HCT116 (cell line): Measurements from ENCODE around the gene ARHGAP20. TPM values are rescaled to one million over a fixed set of nuclear protein-coding genes. Genes with fewer than 3 reads are reported as not detected.

Experiments
- ATAC-seq: fragments of 200-7000 bp; cut with Tn5 transposase; 2 replicates; pipeline ENCODE4 v1.9.1; 2020; ENCODE audit warnings: mild to moderate bottlenecking, moderate library complexity
- BruUV-seq: library from RNA; stranded (reverse); fragments of 400-500 nt; replicated peaks from 2 replicates; lab custom pipeline; 2021; lab: Mats Ljungman, UMichigan
- CTCF ChIA-PET: fragments of 300-600 bp; sonication (Branson Sonifier 250); formaldehyde crosslinking; loops from one replicate; lab custom pipeline; 2021; ENCODE audit warnings: antibody characterized with exemption; lab: Charles Lee
- POLR2A ChIA-PET: fragments of 300-600, 350-600 bp; sonication (Branson Sonifier 250); formaldehyde crosslinking; loops from one replicate; lab custom pipeline; 2021; ENCODE audit warnings: antibody characterized with exemption; lab: Charles Lee
- RAD21 ChIA-PET, 2 experiments: fragments of 300-600 bp; sonication (Branson Sonifier 250); formaldehyde crosslinking; loops; one replicate each; lab custom pipeline; 2023; ENCODE audit warnings: low total read pairs in 2 of 2; ENCODE audit not compliant: uncharacterized antibody in 2 of 2, unreplicated experiment in 2 of 2, low non-redundant PET in 1 of 2; lab: Charles Lee
- DNase-seq: peaks from one replicate; pipeline ENCODE4 v3.0.0-alpha.2; 2010; ENCODE audit warnings: low read depth, low spot score
- H2AFZ ChIP-seq: fragments of 200-600 bp; shearing (Covaris generic), sonication (generic); 2 replicates; pipeline ENCODE4 v1.6.1; 2017; ENCODE audit warnings: low read depth, mixed run types, mixed read lengths, antibody characterized with exemption, low read length; ENCODE audit not compliant: poor library complexity, severe bottlenecking
- H3K27ac ChIP-seq: 2 replicates; pipeline ENCODE4 v1.5.1; 2012; ENCODE audit warnings: low read depth, low read length
- H3K27me3 ChIP-seq: fragments of 200-600 bp; sonication (generic); 2 replicates; pipeline ENCODE4 v1.6.1; 2016; ENCODE audit warnings: mixed run types, low read length, mixed read lengths; ENCODE audit not compliant: insufficient read depth
- H3K36me3 ChIP-seq, 2 experiments: fragments of 200-500 bp in 1 of 2; fragments of 200-600 bp in 1 of 2; sonication (Bioruptor generic) in 1 of 2; sonication (generic) in 1 of 2; 2 replicates each; pipeline versions ENCODE4 v1.5.1 to v1.6.1; 2014 to 2016; ENCODE audit warnings: low read length in 2 of 2, inconsistent platforms in 1 of 2, mixed read lengths in 1 of 2, mixed run types in 1 of 2; ENCODE audit not compliant: insufficient read depth in 2 of 2, control insufficient read depth in 1 of 2
- H3K4me1 ChIP-seq, 2 experiments: fragments of 200-600 bp in 1 of 2; sonication (generic) in 1 of 2; 2 replicates each; pipeline versions ENCODE4 v1.5.1 to v1.6.1; 2012 to 2017; ENCODE audit warnings: low read length in 2 of 2, inconsistent platforms in 1 of 2, mild to moderate bottlenecking in 1 of 2, mixed read lengths in 1 of 2, mixed run types in 1 of 2, moderate library complexity in 1 of 2; ENCODE audit not compliant: insufficient read depth in 2 of 2, control insufficient read depth in 1 of 2
- H3K4me2 ChIP-seq: fragments of 200-600 bp; sonication (generic); 2 replicates; pipeline ENCODE4 v1.6.1; 2017; ENCODE audit warnings: mixed run types, low read length, mixed read lengths
- H3K4me3 ChIP-seq, 2 experiments: fragments of 200-600 bp in 1 of 2; sonication (generic) in 1 of 2; replicated peaks in 1 of 2; 2 replicates each; pipeline ENCODE4 v1.5.1; 2011 to 2016; ENCODE audit warnings: low read length in 2 of 2, control low read depth in 1 of 2, low read depth in 1 of 2, mild to moderate bottlenecking in 1 of 2, mixed read lengths in 1 of 2, mixed run types in 1 of 2
- H3K79me2 ChIP-seq: fragments of 200-600 bp; sonication (generic); 2 replicates; pipeline ENCODE4 v1.6.1; 2017; ENCODE audit warnings: mild to moderate bottlenecking, mixed run types, low read length, moderate library complexity, mixed read lengths; ENCODE audit not compliant: insufficient read depth
- H3K9ac ChIP-seq: fragments of 200-600 bp; sonication (generic); 2 replicates; pipeline ENCODE4 v1.6.1; 2016; ENCODE audit warnings: low read length, mixed read lengths
- H3K9me2 ChIP-seq: fragments of 200-600 bp; sonication (generic), shearing (Covaris generic); 2 replicates; pipeline ENCODE4 v1.6.1; 2017; ENCODE audit warnings: mixed run types, mild to moderate bottlenecking, moderate library complexity; ENCODE audit not compliant: insufficient read depth
- H3K9me3 ChIP-seq, 2 experiments: fragments of 200-500 bp in 1 of 2; fragments of 200-600 bp in 1 of 2; sonication (Bioruptor generic) in 1 of 2; sonication (generic) in 1 of 2; 2 replicates each; pipeline ENCODE4 v1.6.1; 2014 to 2017; ENCODE audit warnings: low read length in 2 of 2, mixed read lengths in 2 of 2, inconsistent platforms in 1 of 2, low read depth in 1 of 2, mild to moderate bottlenecking in 1 of 2, mixed run types in 1 of 2, moderate library complexity in 1 of 2; ENCODE audit not compliant: control insufficient read depth in 1 of 2, insufficient read depth in 1 of 2
- H4K20me1 ChIP-seq: fragments of 200-600 bp; sonication (generic), shearing (Covaris generic); 2 replicates; pipeline ENCODE4 v1.6.1; 2017; ENCODE audit warnings: mixed run types, mild to moderate bottlenecking, moderate library complexity; ENCODE audit not compliant: insufficient read depth
- CBX3 ChIP-seq: IDR thresholded peaks from 2 replicates; pipeline ENCODE4 v1.6.1; 2012; ENCODE audit warnings: low read depth
- CEBPB ChIP-seq: IDR thresholded peaks from 2 replicates; pipeline ENCODE4 v1.6.1; 2012; ENCODE audit warnings: low read depth
- EGR1 ChIP-seq: IDR thresholded peaks from 2 replicates; pipeline ENCODE4 v1.6.1; 2012; ENCODE audit warnings: low read depth
- ELF1 ChIP-seq: IDR thresholded peaks from 2 replicates; pipeline ENCODE4 v1.6.1; 2012; ENCODE audit warnings: low read depth, borderline replicate concordance
- FOSL1 ChIP-seq: IDR thresholded peaks from 2 replicates; pipeline ENCODE4 v1.6.1; 2012; ENCODE audit warnings: low read depth
- JUND ChIP-seq: IDR thresholded peaks from 2 replicates; pipeline ENCODE4 v1.6.1; 2012
- RAD21 ChIP-seq: IDR thresholded peaks from 2 replicates; pipeline ENCODE4 v1.6.1; 2012; ENCODE audit warnings: low read depth, mild to moderate bottlenecking
- SIN3A ChIP-seq: IDR thresholded peaks from 2 replicates; pipeline ENCODE4 v1.6.1; 2012; ENCODE audit warnings: low read depth
- SRF ChIP-seq: IDR thresholded peaks from 2 replicates; pipeline ENCODE4 v1.6.1; 2012; ENCODE audit warnings: low read depth
- TCF7L2 ChIP-seq: IDR thresholded peaks from 2 replicates; pipeline ENCODE4 v1.7.0; 2011; ENCODE audit warnings: borderline replicate concordance, inconsistent platforms; ENCODE audit not compliant: insufficient read depth, insufficient read length; ENCODE audit errors: extremely low read depth
- YY1 ChIP-seq: IDR thresholded peaks from 2 replicates; pipeline ENCODE4 v1.6.1; 2011; ENCODE audit warnings: low read length, low read depth, moderate library complexity, mild to moderate bottlenecking; ENCODE audit not compliant: insufficient replicate concordance; ENCODE audit errors: extremely low read depth
- ZFX ChIP-seq: fragments of 450-650 bp; IDR thresholded peaks from 2 replicates; pipeline ENCODE4 v1.6.1; 2017
- ZNF274 ChIP-seq: fragments of 200-500 bp; sonication (Bioruptor generic); IDR thresholded peaks from 2 replicates; pipeline ENCODE4 v1.6.1; 2014; ENCODE audit warnings: mild to moderate bottlenecking, low read depth, low read length, inconsistent platforms
- intact Hi-C: fragments of 100-400 bp; cut with micrococcal nuclease; formaldehyde crosslinking; loops from 2 replicates; pipeline ENCODE4 v1.10.0; 2022
- total RNA-seq: library from RNA; stranded (reverse); gene quantifications from one replicate; pipeline ENCODE4 v1.2.1, GENCODE V29; 2021; ENCODE audit not compliant: unreplicated experiment
- TF ChIP-seq, protein P1 (sequence below): IDR thresholded peaks from 2 replicates; pipeline ENCODE4 v1.6.1; 2012
- TF ChIP-seq, protein P2 (sequence below): IDR thresholded peaks from 2 replicates; pipeline ENCODE4 v1.6.1; 2012
- TF ChIP-seq, protein P3 (sequence below): IDR thresholded peaks from 2 replicates; pipeline ENCODE4 v1.6.1; 2012; ENCODE audit warnings: low read depth
- TF ChIP-seq, protein P4 (sequence below), 3 experiments: fragments of 200-600 bp in 1 of 3; sonication (generic) in 1 of 3; IDR thresholded peaks in 2 of 3; conservative IDR thresholded peaks in 1 of 3; 2 replicates each; pipeline ENCODE4 v1.5.1; 2012 to 2017; ENCODE audit warnings: low read depth in 2 of 3, low read length in 2 of 3, antibody characterized with exemption in 1 of 3, borderline replicate concordance in 1 of 3, control low read depth in 1 of 3, mild to moderate bottlenecking in 1 of 3, mixed read lengths in 1 of 3, mixed run types in 1 of 3, moderate library complexity in 1 of 3; ENCODE audit not compliant: insufficient read depth in 1 of 3

Gene ARHGAP20
- total RNA-seq, 1 experiment from 2014 or later: not detected

DNA sequence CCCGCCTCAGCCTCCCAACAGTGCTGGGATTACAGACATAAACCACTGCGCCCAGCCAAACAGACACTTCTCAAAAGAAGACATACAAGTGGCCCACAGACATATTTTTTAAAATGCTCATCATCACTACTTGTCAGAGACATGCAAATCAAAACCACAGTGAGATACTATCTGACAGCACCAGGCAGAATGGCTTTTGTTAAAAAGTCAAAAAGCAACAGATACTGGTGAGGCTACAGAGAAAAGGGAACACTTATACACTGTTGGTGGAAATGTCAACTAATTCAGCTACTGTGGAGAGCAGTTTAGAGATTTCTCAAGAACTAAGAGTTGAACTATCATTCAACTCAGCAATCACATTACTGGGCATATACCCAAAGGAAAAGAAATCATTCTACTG lies 67.0 kb downstream of the ARHGAP20 start:
- Histone ChIP-seq H3K9ac (no peak overlapping the region), H3K27ac (no peak overlapping the region), H3K4me3 (no peak overlapping the region), H3K9me2 (no peaks in the 10 kb centered on the region), H3K27me3 (peaks cover 17% of the 10 kb centered on the region), H3K9me3 (no peaks in the 10 kb centered on the region), H3K79me2 (no peaks in the 10 kb centered on the region), H3K36me3 (no peaks in the 10 kb centered on the region), H3K4me1 (no peaks in the 10 kb centered on the region), H3K4me2 (no peak overlapping the region), H4K20me1 (no peaks in the 10 kb centered on the region), H2AFZ (no peak overlapping the region)
- ATAC-seq: no peak
- ChIA-PET CTCF (no interaction called here), POLR2A (no interaction called here), RAD21 (no interaction called here)
- intact Hi-C loops: no loop called here
- TF ChIP-seq ELF1 (no peak), RAD21 (no peak), YY1 (no peak), TCF7L2 (no peak), CBX3 (no peak), ZFX (no peak), SIN3A (no peak), EGR1 (no peak), SRF (no peak)
- TF ChIP-seq, protein P1, sequence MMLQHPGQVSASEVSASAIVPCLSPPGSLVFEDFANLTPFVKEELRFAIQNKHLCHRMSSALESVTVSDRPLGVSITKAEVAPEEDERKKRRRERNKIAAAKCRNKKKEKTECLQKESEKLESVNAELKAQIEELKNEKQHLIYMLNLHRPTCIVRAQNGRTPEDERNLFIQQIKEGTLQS: no peak
- TF ChIP-seq, protein P2, sequence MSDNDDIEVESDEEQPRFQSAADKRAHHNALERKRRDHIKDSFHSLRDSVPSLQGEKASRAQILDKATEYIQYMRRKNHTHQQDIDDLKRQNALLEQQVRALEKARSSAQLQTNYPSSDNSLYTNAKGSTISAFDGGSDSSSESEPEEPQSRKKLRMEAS: no peak
- no peak for DNase-seq
- BruUV-seq: no TSS peak

DNA sequence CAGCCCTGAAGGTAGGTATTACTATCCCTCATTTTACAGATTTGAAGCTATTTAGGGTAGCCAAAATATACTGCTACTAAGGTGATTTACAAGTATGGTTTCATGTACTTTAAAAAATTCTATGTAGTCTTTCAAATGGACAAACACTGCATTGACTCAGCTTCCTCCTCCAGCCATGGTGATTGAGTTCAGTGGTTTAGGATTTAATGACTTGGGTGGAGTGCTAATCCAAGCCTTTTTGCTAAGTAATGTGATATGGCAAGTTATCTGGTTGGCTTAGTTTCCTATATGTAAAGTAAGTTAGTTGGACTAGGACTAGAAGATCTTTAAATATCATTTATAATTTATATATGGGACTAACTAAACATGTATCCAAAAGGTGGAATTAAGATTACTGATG lies 77.9 kb downstream of the ARHGAP20 start:
- no peak for DNase-seq
- no peak overlapping the region for H3K4me2 ChIP-seq
- no TSS peak for BruUV-seq
- no peak overlapping the region for H3K9ac ChIP-seq
- TF ChIP-seq TCF7L2 (no peak), CEBPB (no peak), EGR1 (no peak), YY1 (no peak), ELF1 (no peak), JUND (no peak), ZFX (no peak), SIN3A (no peak), FOSL1 (no peak), ZNF274 (no peak)
- TF ChIP-seq, protein P3, sequence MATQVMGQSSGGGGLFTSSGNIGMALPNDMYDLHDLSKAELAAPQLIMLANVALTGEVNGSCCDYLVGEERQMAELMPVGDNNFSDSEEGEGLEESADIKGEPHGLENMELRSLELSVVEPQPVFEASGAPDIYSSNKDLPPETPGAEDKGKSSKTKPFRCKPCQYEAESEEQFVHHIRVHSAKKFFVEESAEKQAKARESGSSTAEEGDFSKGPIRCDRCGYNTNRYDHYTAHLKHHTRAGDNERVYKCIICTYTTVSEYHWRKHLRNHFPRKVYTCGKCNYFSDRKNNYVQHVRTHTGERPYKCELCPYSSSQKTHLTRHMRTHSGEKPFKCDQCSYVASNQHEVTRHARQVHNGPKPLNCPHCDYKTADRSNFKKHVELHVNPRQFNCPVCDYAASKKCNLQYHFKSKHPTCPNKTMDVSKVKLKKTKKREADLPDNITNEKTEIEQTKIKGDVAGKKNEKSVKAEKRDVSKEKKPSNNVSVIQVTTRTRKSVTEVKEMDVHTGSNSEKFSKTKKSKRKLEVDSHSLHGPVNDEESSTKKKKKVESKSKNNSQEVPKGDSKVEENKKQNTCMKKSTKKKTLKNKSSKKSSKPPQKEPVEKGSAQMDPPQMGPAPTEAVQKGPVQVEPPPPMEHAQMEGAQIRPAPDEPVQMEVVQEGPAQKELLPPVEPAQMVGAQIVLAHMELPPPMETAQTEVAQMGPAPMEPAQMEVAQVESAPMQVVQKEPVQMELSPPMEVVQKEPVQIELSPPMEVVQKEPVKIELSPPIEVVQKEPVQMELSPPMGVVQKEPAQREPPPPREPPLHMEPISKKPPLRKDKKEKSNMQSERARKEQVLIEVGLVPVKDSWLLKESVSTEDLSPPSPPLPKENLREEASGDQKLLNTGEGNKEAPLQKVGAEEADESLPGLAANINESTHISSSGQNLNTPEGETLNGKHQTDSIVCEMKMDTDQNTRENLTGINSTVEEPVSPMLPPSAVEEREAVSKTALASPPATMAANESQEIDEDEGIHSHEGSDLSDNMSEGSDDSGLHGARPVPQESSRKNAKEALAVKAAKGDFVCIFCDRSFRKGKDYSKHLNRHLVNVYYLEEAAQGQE: no peak
- TF ChIP-seq, protein P4, sequence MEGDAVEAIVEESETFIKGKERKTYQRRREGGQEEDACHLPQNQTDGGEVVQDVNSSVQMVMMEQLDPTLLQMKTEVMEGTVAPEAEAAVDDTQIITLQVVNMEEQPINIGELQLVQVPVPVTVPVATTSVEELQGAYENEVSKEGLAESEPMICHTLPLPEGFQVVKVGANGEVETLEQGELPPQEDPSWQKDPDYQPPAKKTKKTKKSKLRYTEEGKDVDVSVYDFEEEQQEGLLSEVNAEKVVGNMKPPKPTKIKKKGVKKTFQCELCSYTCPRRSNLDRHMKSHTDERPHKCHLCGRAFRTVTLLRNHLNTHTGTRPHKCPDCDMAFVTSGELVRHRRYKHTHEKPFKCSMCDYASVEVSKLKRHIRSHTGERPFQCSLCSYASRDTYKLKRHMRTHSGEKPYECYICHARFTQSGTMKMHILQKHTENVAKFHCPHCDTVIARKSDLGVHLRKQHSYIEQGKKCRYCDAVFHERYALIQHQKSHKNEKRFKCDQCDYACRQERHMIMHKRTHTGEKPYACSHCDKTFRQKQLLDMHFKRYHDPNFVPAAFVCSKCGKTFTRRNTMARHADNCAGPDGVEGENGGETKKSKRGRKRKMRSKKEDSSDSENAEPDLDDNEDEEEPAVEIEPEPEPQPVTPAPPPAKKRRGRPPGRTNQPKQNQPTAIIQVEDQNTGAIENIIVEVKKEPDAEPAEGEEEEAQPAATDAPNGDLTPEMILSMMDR (IDR thresholded peaks at IDR 0.05 in 2 of 3, conservative IDR thresholded peaks at IDR 0.05 in 1 of 3; ENCODE audit: borderline replicate concordance in 1 of 3, insufficient read depth in 1 of 3, low read depth in 2 of 3, low read length in 2 of 3): no peak
- TF ChIP-seq, all 23 proteins: peak for 0
- Histone ChIP-seq H2AFZ (no peak overlapping the region), H3K4me3 (no peak overlapping the region), H3K36me3 (no peaks in the 10 kb centered on the region), H3K27ac (no peak overlapping the region), H3K27me3 (peaks cover 9% of the 10 kb centered on the region), H3K9me3 (no peaks in the 10 kb centered on the region), H3K79me2 (no peaks in the 10 kb centered on the region), H3K4me1 (no peaks in the 10 kb centered on the region), H3K9me2 (no peaks in the 10 kb centered on the region), H4K20me1 (no peaks in the 10 kb centered on the region)
- ATAC-seq: no peak
- RAD21 ChIA-PET: no interaction called here
- intact Hi-C loops: no loop called here
- CTCF ChIA-PET: no interaction called here
- POLR2A ChIA-PET: no interaction called here
